Tibial nerve (tissue), 3 donors: ENCODE data around the gene PLA2G2E.

ENCODE experiments used
- POLR2A ChIP-seq, 2 donors: fragments of 450-650 bp; IDR thresholded peaks; one replicate each; pipeline ENCODE4 v1.6.1; 2017; ENCODE audit warnings: antibody characterized with exemption in 2 of 2, mild to moderate bottlenecking in 2 of 2, moderate library complexity in 2 of 2
- TF ChIP-seq, protein P1 (sequence below), 5 experiments: fragments of 200-600 bp in 3 of 5; fragments of 450-650 bp in 2 of 5; sonication (generic) in 3 of 5; IDR thresholded peaks; one replicate each; pipeline ENCODE4 v1.5.1; 2016 to 2019; ENCODE audit warnings: antibody characterized with exemption in 5 of 5, mild to moderate bottlenecking in 3 of 5, moderate library complexity in 2 of 5

GRCh38 chr1:19967808-19968207, 44.4 kb upstream of the PLA2G2E start:
- no peak for TF ChIP-seq POLR2A (IDR thresholded peaks at IDR 0.05)
- TF ChIP-seq, protein P1, sequence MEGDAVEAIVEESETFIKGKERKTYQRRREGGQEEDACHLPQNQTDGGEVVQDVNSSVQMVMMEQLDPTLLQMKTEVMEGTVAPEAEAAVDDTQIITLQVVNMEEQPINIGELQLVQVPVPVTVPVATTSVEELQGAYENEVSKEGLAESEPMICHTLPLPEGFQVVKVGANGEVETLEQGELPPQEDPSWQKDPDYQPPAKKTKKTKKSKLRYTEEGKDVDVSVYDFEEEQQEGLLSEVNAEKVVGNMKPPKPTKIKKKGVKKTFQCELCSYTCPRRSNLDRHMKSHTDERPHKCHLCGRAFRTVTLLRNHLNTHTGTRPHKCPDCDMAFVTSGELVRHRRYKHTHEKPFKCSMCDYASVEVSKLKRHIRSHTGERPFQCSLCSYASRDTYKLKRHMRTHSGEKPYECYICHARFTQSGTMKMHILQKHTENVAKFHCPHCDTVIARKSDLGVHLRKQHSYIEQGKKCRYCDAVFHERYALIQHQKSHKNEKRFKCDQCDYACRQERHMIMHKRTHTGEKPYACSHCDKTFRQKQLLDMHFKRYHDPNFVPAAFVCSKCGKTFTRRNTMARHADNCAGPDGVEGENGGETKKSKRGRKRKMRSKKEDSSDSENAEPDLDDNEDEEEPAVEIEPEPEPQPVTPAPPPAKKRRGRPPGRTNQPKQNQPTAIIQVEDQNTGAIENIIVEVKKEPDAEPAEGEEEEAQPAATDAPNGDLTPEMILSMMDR (IDR thresholded peaks at IDR 0.05), result no peak
